Measurements from ENCODE around the gene HMCES.
"Not testable (repeated sequence)": the region's sequence is repeated elsewhere in the genome, so short reads cannot be mapped to it uniquely, and the experiment has no call there.

The HMCES gene

DNA sequence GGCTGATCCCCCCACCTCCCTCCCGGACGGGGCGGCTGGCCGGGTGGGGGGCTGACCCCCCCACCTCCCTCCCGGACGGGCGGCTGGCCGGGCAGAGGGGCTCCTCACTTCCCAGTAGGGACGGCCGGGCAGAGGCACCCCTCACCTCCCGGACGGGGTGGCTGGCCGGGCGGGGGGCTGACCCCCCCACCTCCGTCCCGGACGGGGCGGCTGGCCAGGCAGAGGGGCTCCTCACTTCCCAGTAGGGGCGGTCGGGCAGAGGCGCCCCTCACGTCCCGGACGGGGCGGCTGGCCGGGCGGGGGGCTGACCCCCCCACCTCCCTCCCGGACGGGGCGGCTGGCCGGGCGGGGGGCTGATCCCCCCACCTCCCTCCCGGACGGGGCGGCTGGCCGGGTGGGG lies 60.5 kb downstream of the HMCES start:
- not testable (repeated sequence) for H3K4me3 ChIP-seq (ENCODE audit: extremely low read depth, insufficient read depth, low read length, poor library complexity, severe bottlenecking); H3K4me1 ChIP-seq (ENCODE audit: control insufficient read depth, insufficient read depth, low read length, poor library complexity, severe bottlenecking); H3K27ac ChIP-seq (ENCODE audit: low read depth, low read length, severe bottlenecking); H3K9me3 ChIP-seq (ENCODE audit: control insufficient read depth, low read length); H3K36me3 ChIP-seq (ENCODE audit: control insufficient read depth, insufficient read depth, low read length)
- WGBS, 2 experiments (ENCODE audit: insufficient coverage in 2 of 2) = 93 to 98% methylated on average over 3 to 9 of the region's 36 CpGs

DNA sequence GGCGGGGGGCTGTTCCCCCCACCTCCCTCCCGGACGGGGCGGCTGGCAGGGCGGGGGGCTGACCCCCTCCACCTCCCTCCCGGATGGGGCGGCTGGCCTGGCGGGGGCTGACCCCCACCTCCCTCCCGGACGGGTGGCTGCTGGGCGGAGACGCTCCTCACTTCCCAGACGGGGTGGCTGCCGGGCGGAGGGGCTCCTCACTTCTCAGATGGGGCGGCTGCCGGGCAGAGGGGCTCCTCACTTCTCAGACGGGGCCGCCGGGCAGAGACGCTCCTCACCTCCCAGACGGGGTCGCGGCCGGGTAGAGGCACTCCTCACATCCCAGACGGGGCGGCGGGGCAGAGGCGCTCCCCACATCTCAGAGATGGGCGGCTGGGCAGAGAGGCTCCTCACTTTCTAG lies 61.2 kb downstream of the HMCES start:
- not testable (repeated sequence) for H3K36me3 ChIP-seq (ENCODE audit: control insufficient read depth, insufficient read depth, low read length); H3K27ac ChIP-seq (ENCODE audit: low read depth, low read length, severe bottlenecking); H3K4me3 ChIP-seq (ENCODE audit: extremely low read depth, insufficient read depth, low read length, poor library complexity, severe bottlenecking); H3K9me3 ChIP-seq (ENCODE audit: control insufficient read depth, low read length); H3K4me1 ChIP-seq (ENCODE audit: control insufficient read depth, insufficient read depth, low read length, poor library complexity, severe bottlenecking)
- 94 to 100% methylated on average over 2 to 8 of the region's 30 CpGs for WGBS, 2 experiments (ENCODE audit: insufficient coverage in 2 of 2)

DNA sequence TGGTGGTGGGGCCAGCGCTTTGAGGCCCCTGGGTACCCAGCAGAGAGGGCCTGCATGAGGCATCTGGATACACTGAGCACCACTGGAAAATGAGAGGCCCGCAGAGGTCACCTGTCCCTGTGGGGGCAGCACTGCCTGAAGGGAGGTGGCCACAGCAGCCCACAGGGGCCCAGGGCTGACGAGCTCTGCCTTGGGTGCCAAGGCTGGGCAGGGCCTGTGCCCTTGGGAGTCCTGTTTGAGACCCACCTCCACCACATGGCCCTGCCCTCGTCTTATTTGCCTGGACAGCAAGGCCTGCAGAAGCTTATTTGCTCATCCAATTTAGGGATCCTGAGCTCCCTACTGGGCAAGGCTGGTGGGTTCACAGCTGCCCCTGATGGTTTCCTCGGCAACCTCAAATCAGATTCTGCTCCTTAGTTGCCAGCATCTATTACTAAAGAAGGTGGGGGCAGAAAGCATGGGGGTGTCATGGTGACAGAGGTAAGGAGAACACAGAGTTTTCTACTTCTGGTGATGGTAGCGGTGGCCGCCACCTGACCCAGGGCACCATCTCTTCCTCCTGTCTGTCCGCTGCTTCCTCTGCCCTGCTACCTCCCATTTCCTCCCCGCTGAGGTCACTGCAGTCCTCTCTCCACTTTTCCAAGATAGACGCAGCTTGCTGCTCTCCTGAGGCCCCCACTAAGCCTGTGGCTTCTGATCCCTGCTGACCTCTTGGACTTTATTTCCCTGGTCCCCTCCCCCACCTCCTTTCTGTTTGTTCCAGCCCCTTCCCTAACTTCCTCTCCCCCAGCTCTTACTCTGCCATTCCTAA lies 62.9 kb downstream of the HMCES start:
- Histone ChIP-seq H3K9me3 (ENCODE audit: control insufficient read depth, low read length) (no peaks in the 10 kb centered on the region), H3K27ac (ENCODE audit: low read depth, low read length, severe bottlenecking) (no peak overlapping the region), H3K36me3 (ENCODE audit: control insufficient read depth, insufficient read depth, low read length) (no peaks in the 10 kb centered on the region), H3K4me3 (ENCODE audit: extremely low read depth, insufficient read depth, low read length, poor library complexity, severe bottlenecking) (no peak overlapping the region), H3K4me1 (ENCODE audit: control insufficient read depth, insufficient read depth, low read length, poor library complexity, severe bottlenecking) (peaks cover 5% of the 10 kb centered on the region)
- 77 to 81% methylated on average over 8 to 10 of the region's 10 CpGs for WGBS, 2 experiments (ENCODE audit: insufficient coverage in 2 of 2)

DNA sequence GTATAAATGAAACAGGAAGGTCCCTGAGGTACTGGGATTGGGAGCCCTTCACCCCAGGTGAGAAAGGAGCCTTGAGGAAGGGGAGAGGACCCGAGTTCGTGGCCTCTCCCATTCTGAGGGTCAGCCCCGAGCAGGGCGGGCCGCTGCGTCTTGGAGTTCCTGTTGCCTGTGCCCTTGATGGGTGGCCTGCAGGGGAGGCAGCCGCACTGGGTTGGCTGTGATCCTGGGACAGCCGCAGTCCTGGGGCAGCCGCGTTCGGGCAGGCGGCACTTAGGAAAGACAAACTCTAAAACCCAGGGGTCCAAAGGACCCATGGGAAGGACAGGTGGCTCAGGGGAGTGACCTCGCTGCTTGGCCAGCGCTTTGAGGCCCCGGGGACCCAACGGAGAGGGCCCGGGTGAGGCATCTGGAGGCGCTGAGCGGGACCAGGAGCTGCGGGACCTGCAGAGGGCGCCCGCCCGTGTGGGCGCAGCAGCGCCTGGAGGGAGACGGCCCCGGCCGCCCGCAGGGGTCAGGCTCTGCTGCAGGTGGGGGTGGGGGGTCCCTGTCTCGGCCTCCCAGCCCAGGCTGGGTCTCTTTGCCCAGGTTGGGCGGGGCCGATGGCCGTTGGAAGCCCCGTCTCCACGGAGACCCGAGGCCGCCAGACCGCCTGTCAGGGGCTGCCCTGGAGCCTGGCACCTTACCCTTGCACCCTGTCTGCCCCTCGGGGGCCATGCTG lies 65.1 kb downstream of the HMCES start:
- H3K27ac ChIP-seq (ENCODE audit: low read depth, low read length, severe bottlenecking) = no peak overlapping the region
- H3K9me3 ChIP-seq (ENCODE audit: control insufficient read depth, low read length) = no peaks in the 10 kb centered on the region
- no peaks in the 10 kb centered on the region for H3K36me3 ChIP-seq (ENCODE audit: control insufficient read depth, insufficient read depth, low read length)
- peak overlapping the region; percentile 16 for H3K4me3 ChIP-seq (ENCODE audit: extremely low read depth, insufficient read depth, low read length, poor library complexity, severe bottlenecking)
- WGBS, 2 experiments (ENCODE audit: insufficient coverage in 2 of 2) = 14 to 16% methylated on average over 30 to 36 of the region's 39 CpGs
- H3K4me1 ChIP-seq (ENCODE audit: control insufficient read depth, insufficient read depth, low read length, poor library complexity, severe bottlenecking) = peaks cover 5% of the 10 kb centered on the region

DNA sequence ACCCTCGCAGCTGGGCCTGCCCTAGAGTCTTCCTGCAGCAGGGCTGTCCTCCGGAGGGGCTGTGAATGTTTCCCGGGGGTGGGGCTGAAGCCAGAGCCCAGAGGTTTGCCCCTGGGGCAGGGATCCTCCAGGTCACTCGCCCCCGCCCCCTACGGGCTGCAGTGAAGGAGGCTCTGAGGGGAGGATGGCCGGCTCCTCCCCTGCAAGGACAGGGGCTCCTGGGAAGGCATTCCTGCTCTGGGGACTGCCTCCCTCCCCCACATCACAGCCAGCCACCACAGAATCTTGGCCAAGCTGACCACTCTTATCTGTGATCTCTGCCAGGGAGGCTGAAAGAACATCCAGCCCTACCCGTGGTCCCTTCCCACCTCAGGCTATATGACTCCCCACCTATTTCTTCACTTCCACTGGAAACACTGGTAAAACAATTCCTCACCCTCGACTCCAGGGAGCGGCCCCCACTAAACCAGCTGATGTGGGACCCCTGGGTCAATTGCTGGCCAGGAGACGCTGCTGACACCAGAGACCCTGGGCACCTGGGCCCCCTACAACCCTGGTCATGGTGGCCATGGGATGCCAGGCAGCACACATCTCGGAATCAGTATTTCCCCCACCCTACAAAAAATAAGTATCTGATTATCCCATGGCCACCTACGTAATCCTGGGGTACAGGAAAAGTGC lies 66.0 kb downstream of the HMCES start:
- peaks cover 5% of the 10 kb centered on the region for H3K4me1 ChIP-seq (ENCODE audit: control insufficient read depth, insufficient read depth, low read length, poor library complexity, severe bottlenecking)
- no peaks in the 10 kb centered on the region for H3K9me3 ChIP-seq (ENCODE audit: control insufficient read depth, low read length)
- 28 to 46% methylated on average over 8 of the region's 13 CpGs for WGBS, 2 experiments (ENCODE audit: insufficient coverage in 2 of 2)
- H3K36me3 ChIP-seq (ENCODE audit: control insufficient read depth, insufficient read depth, low read length) = no peaks in the 10 kb centered on the region
- H3K4me3 ChIP-seq (ENCODE audit: extremely low read depth, insufficient read depth, low read length, poor library complexity, severe bottlenecking) = peak overlapping the region; percentile 16
- no peak overlapping the region for H3K27ac ChIP-seq (ENCODE audit: low read depth, low read length, severe bottlenecking)

DNA sequence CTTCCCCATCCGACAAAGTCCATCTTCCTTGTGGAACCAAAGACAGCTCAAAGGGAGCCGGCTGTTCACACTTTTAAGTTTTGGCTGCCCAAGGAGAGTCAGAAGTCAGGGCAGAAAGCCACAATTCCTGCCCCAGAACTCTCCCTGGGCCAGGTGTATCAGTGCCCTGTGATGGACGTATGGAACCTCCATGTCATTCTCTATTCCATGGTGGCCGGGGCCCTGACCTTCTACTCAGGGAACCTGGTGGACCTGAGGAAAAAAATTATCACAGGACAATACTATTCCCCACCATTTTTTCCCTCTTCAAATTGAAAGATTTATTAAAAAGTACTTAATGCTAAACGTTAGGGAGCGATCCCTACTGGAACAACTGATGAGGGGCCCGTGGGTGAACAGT lies 66.6 kb downstream of the HMCES start:
- WGBS, 2 experiments (ENCODE audit: insufficient coverage in 2 of 2) = 95 to 98% methylated on average over 5 to 6 of the region's 7 CpGs
- no peak overlapping the region for H3K27ac ChIP-seq (ENCODE audit: low read depth, low read length, severe bottlenecking)
- no peaks in the 10 kb centered on the region for H3K9me3 ChIP-seq (ENCODE audit: control insufficient read depth, low read length)
- no peak overlapping the region for H3K4me3 ChIP-seq (ENCODE audit: extremely low read depth, insufficient read depth, low read length, poor library complexity, severe bottlenecking)
- H3K36me3 ChIP-seq (ENCODE audit: control insufficient read depth, insufficient read depth, low read length) = no peaks in the 10 kb centered on the region
- H3K4me1 ChIP-seq (ENCODE audit: control insufficient read depth, insufficient read depth, low read length, poor library complexity, severe bottlenecking) = peaks cover 5% of the 10 kb centered on the region

DNA sequence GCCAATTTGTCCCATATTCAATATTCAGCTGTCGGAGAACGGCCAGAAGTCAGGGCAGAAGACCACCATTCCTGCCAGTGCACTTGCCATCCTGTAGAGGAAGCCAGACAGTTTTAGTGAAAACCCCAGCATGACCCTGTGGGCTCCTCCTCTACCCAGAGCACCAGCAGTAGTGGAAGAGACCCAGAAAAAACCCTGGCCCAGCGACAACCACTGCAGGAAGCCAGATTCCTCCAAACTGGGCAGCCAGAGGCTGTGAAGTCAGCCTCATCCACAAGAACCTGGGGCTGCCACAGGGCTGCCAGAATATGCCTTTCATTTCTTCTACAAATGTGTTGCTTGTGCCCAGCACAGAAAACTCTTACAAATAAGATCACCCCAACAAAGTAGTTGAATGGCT lies 67.3 kb downstream of the HMCES start:
- Histone ChIP-seq H3K27ac (ENCODE audit: low read depth, low read length, severe bottlenecking) (no peak overlapping the region), H3K4me1 (ENCODE audit: control insufficient read depth, insufficient read depth, low read length, poor library complexity, severe bottlenecking) (peaks cover 5% of the 10 kb centered on the region), H3K4me3 (ENCODE audit: extremely low read depth, insufficient read depth, low read length, poor library complexity, severe bottlenecking) (no peak overlapping the region), H3K9me3 (ENCODE audit: control insufficient read depth, low read length) (no peaks in the 10 kb centered on the region), H3K36me3 (ENCODE audit: control insufficient read depth, insufficient read depth, low read length) (no peaks in the 10 kb centered on the region)
- 83 to 92% methylated on average over 2 to 3 of the region's 3 CpGs for WGBS, 2 experiments (ENCODE audit: insufficient coverage in 2 of 2)

DNA sequence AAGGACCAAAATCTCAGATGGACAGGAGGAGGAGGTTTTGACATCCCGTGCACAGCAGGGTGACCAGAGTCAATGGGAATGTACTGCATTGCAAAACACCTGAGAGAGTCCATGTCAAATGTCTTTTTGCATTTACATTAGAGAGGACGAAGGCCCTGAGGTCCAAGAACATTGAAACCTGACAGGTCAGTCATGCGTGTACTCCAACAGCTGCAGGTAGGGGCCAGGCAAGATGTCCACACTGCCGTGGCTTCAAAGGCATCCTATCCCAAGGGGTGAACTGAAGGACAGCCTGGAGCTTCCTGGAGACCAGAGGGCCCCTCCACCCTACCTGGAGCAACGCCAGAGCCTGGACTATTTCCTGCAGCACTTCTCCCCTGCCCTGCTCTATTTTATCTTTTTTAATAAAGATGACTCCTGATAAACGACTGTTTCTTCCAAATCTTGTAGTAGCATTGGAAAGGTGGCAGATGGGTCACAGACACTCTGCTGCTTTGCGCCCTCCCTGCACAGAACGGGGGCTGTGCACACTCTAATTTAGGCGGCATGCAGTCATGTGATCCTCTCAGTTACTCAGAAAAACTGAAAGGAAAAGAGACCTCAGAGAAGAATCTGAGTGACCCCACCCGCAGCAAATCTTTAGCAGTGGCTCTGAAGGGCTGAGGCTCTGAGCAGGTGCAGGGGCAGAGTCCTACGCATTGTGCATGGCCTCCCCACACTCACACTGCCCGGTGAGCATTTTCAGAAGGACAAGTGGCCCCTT lies 68.2 kb downstream of the HMCES start:
- 79 to 80% methylated on average over 8 to 12 of the region's 12 CpGs for WGBS, 2 experiments (ENCODE audit: insufficient coverage in 2 of 2)
- H3K4me3 ChIP-seq (ENCODE audit: extremely low read depth, insufficient read depth, low read length, poor library complexity, severe bottlenecking) = no peak overlapping the region

DNA sequence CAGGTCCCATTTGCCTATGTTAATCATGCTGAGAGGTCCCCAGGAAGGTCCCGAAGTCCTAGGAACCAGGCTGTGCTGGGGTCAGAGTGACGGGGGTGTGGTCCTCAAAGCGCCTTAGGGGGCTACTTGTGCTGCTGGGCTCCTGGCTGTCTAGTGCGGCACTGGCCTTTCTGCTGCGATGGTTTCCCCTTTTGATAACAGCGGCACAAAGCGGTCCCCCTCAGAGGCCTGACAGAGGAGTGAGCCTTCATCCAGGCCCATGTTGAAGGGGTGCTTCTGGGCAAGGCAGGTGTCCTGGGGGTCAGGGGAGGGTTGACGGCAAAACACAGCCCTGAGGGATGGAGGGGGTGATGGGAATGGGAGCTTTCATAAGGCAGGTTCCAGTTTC lies 68.8 kb downstream of the HMCES start:
- no peak overlapping the region for H3K4me3 ChIP-seq (ENCODE audit: extremely low read depth, insufficient read depth, low read length, poor library complexity, severe bottlenecking)
- peaks cover 5% of the 10 kb centered on the region for H3K4me1 ChIP-seq (ENCODE audit: control insufficient read depth, insufficient read depth, low read length, poor library complexity, severe bottlenecking)
- no peak overlapping the region for H3K27ac ChIP-seq (ENCODE audit: low read depth, low read length, severe bottlenecking)
- no peaks in the 10 kb centered on the region for H3K36me3 ChIP-seq (ENCODE audit: control insufficient read depth, insufficient read depth, low read length)
- no peaks in the 10 kb centered on the region for H3K9me3 ChIP-seq (ENCODE audit: control insufficient read depth, low read length)
- 86 to 93% methylated on average over 6 to 7 of the region's 8 CpGs for WGBS, 2 experiments (ENCODE audit: insufficient coverage in 2 of 2)

More for the DNA sequence above, 68.2 kb downstream of the HMCES start:
- H3K4me1 ChIP-seq (ENCODE audit: control insufficient read depth, insufficient read depth, low read length, poor library complexity, severe bottlenecking) = peaks cover 5% of the 10 kb centered on the region
- H3K27ac ChIP-seq (ENCODE audit: low read depth, low read length, severe bottlenecking) = no peak overlapping the region
- no peaks in the 10 kb centered on the region for H3K9me3 ChIP-seq (ENCODE audit: control insufficient read depth, low read length)
- H3K36me3 ChIP-seq (ENCODE audit: control insufficient read depth, insufficient read depth, low read length) = no peaks in the 10 kb centered on the region

DNA sequence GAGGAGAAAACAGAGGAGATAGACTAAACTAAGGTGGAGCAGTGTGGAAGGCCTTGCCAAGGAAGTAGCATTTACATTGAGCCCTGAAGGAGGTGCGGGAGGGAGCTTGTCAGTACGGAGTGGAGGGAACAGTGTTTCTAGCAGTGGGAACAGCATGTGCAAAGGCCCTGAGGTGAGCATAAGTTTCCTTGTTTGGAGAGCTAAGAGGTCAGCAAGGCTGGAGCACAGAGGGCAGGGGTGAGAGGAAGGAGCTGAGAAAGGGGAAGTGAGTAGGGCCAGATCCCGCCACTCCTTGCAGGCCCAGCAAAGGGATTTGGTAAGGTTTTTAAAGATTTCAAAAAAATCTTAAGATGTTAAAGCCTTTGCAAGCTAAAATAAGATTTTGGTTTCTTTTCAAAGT lies 70.1 kb downstream of the HMCES start:
- no peak overlapping the region for H3K27ac ChIP-seq (ENCODE audit: low read depth, low read length, severe bottlenecking)
- 90 to 97% methylated on average over 3 of the region's 3 CpGs for WGBS, 2 experiments (ENCODE audit: insufficient coverage in 2 of 2)
- no peaks in the 10 kb centered on the region for H3K9me3 ChIP-seq (ENCODE audit: control insufficient read depth, low read length)
- no peaks in the 10 kb centered on the region for H3K36me3 ChIP-seq (ENCODE audit: control insufficient read depth, insufficient read depth, low read length)
- H3K4me3 ChIP-seq (ENCODE audit: extremely low read depth, insufficient read depth, low read length, poor library complexity, severe bottlenecking) = no peak overlapping the region
- peaks cover 3% of the 10 kb centered on the region for H3K4me1 ChIP-seq (ENCODE audit: control insufficient read depth, insufficient read depth, low read length, poor library complexity, severe bottlenecking)
